Left hindlimb (tissue), 1 donor: ENCODE data around the gene PRPF6.
A peak's percentile ranks its signal among the peaks of the same experiment; 100 is the strongest.

ENCODE experiments used
- DNase-seq: peaks from one replicate; pipeline ENCODE4 v3.0.0-alpha.2; 2018

The PRPF6 gene

GRCh38 chr20:64079273-64080012 is 98.5 kb downstream of the PRPF6 start, which contains the start of gene RGS19:
RGS19 (minus strand) TSS chr20:64079518; CDS start chr20:64076886, 2,632 bp downstream.
- DNase-seq = peak; percentile 88

DNA sequence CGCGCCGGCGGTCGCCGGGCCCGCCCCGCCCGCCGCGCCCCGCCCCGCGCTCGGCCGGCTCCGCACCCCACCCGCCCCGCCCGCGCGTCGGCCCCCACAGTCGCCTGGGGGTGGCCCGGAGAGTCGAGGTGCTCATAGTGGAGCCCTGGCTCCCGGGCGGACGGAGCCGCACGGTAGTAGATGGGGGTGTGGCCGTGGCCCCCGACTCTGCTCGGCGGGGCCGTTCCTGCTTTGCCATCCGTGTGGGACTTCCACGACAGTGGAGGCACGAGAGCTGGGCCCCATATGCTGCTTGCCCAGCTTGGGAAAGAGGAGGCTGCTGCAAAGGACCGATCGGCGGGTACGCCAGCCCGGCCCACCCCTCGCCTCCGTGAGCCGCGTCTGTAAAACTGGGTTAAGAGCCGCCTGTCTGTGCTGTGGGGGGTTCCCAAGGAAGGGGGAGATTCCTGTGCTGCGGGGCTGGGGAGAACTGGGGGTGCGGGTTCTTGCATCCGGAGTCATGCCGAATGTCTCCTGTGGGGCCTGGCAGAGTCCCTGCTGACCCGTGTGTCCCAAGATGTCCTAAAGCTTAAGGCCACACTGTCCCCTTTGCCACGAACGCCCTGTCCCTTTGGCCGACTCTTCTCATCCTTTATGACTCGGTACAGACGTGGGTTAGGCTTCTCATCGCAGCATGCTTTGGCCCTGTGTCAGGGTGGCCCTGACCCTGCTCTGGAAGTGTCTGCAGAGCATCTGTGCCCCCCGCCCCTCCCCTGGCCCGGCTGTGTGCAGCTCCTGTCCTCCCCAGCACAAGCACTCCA is 99.3 kb downstream of the PRPF6 start, which contains the start of gene OPRL1:
OPRL1 (plus strand) TSS at position 70 of the 800 bp plus-strand sequence. CDS start 12,639 bp downstream, outside the sequence.
- peak; percentile 36 for DNase-seq

DNA sequence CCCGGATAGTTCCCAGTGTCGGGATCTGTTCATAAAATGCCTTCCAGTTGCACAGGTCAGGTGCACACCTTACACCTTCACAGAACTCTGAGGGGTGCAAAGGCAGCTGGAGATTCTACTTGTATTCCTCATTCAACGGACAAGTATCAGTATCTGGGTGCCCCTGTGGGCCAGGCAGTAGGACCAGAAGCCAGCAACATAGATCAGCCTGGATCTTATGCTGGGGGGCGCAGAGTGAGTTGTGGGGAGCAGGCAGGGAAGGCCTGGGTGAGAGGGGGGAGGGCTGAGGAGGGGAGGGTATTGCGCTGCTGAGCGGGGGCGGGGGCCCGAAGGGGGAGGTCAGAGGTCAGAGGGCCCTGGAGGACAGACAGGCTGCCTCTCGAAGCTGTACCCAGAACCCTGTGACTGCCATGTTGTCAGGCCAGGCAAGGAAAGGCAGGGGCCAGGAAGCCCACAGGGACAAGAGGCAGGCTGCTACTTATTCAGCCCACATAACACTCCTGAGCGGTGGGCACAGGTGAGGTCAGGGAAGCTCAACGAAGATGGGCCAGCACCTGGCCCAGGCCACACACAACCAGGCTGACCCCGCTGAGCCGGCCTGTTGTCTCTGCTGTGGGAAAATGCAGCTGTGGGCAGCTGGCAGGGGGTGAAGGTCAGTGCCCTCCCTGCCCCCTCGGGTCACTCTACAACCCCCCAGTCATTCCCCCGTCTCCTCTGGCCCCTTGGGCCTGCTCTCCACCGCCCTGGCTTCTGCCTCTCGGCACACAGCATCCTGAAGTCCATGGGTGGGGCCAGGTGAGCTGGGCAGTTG is 100.1 kb downstream of the PRPF6 start:
- DNase-seq = no peak

DNA sequence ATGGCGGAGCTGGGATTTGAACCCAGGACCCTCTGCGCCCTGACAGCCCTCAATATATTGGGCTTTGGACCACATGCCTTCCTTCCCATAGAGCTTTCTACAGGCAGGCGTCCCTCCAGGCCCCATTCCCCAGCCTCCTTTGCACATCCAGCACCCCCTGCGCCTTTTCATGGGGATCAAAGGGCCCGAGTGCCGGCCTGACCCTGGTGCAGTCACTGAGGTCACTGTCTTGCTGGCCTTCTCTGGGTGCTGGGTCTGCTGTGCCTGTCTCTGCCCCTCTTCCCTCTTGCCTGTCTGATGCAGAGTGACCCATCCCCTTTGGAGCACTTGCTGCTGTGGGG is 100.7 kb downstream of the PRPF6 start:
- DNase-seq = no peak

DNA sequence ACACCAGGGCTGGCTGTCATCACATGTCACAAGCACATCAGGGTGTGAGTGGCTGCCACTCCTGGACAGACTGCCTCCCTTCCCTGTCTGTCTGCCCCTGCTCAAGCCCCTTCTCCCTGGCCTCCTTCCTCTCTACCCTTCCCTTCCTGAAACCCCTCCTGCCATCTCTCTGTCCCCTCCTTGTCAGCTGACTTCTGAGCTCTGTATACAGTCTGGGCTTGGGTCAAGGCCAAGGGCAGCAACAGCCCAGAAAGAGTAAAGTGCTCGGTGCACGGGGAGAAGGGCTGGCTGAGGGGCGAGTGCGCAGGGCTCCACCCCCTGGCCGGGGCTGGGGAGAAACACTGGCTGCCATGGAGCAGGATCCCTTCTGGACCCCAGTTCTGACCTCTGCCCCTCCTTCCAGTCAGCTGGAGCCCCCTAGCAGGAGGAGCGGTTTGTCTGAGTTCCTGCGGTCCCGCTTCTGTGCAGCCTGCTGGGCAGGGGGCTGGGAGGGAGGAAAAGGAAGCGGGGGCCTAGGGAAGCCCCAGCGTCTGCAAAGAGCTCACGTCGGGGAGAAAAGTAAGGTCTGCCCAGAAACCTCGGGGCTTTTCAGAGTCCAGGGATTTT is 101.3 kb downstream of the PRPF6 start:
- no peak for DNase-seq
